HepG2 (cell line): ENCODE measurements around the gene TRPM5. TPM values are rescaled to one million over a fixed set of nuclear protein-coding genes. Genes with fewer than 3 reads are reported as not detected.

Source experiments
- ATAC-seq: fragments of 200-7000 bp; cut with Tn5 transposase; 3 replicates; pipeline ENCODE4 v1.9.1; 2020; ENCODE audit warnings: mild to moderate bottlenecking, moderate library complexity
- BruUV-seq: library from RNA; stranded (reverse); fragments of 400-500 nt; replicated peaks from 2 replicates; lab custom pipeline; 2021; lab: Mats Ljungman, UMichigan
- CTCF ChIA-PET: fragments of 300-600 bp; formaldehyde crosslinking; extraction: SDS; loops from one replicate; lab custom pipeline; 2021; ENCODE audit warnings: low total read pairs, inconsistent platforms, low intra/inter-chr PET ratio; lab: Yijun Ruan, JAX
- POLR2A ChIA-PET: fragments of 350-600 bp; sonication (Branson Sonifier 250); formaldehyde crosslinking; loops from one replicate; lab custom pipeline; 2020; ENCODE audit warnings: antibody characterized with exemption, inconsistent platforms; lab: Yijun Ruan, JAX
- DNase-seq: peaks from one replicate; pipeline ENCODE4 v3.0.0-alpha.2; 2015; ENCODE audit warnings: low spot score
- FAIRE-seq: peaks from 3 replicates; lab custom pipeline; 2011; peaks lifted over from hg19 to GRCh38; lab: Jason Lieb, UNC
- H2AFZ ChIP-seq: one replicate; pipeline ENCODE4 v1.6.1; 2011; ENCODE audit warnings: low read length, inconsistent platforms
- H3K27ac ChIP-seq: fragments of 300-600 bp; 3 replicates; pipeline ENCODE4 v1.8.0; 2011; ENCODE audit warnings: mixed run types, mild to moderate bottlenecking, mixed read lengths, low read length, inconsistent platforms; ENCODE audit not compliant: insufficient read depth; ENCODE audit errors: extremely low read length
- H3K27me3 ChIP-seq, 2 experiments: fragments of 200-600 bp in 1 of 2; 2 replicates in 1 of 2; 3 replicates in 1 of 2; pipeline versions ENCODE4 v1.6.0 to v1.8.0; 2011; ENCODE audit warnings: low read length in 2 of 2, mild to moderate bottlenecking in 2 of 2, moderate library complexity in 2 of 2, inconsistent platforms in 1 of 2; ENCODE audit not compliant: insufficient read depth in 2 of 2, control insufficient read depth in 1 of 2
- H3K36me3 ChIP-seq, 2 experiments: fragments of 200-600 bp in 1 of 2; replicated peaks in 1 of 2; 2 replicates in 1 of 2; 3 replicates in 1 of 2; pipeline versions ENCODE4 v1.5.1 to v1.8.0; 2011; ENCODE audit warnings: low read length in 2 of 2, inconsistent platforms in 1 of 2; ENCODE audit not compliant: insufficient read depth in 2 of 2, control insufficient read depth in 1 of 2
- H3K4me1 ChIP-seq: 2 replicates; pipeline ENCODE4 v1.5.1; 2012; ENCODE audit warnings: low read length, inconsistent platforms; ENCODE audit not compliant: insufficient read depth
- H3K4me2 ChIP-seq: 2 replicates; pipeline ENCODE4 v1.6.0; 2011; ENCODE audit warnings: low read depth, low read length, inconsistent platforms
- H3K4me3 ChIP-seq, 3 experiments: fragments of 200-600 bp in 1 of 3; sonication (generic), shearing (Covaris generic) in 1 of 3; replicated peaks in 1 of 3; 2 replicates each; pipeline ENCODE4 v1.5.1; 2011 to 2016; ENCODE audit warnings: low read length in 3 of 3, inconsistent platforms in 2 of 3, low read depth in 2 of 3, mild to moderate bottlenecking in 2 of 3, control low read depth in 1 of 3, mixed read lengths in 1 of 3; ENCODE audit not compliant: insufficient read depth in 1 of 3
- H3K79me2 ChIP-seq: one replicate; pipeline ENCODE4 v1.6.1; 2011; ENCODE audit warnings: low read length, inconsistent platforms; ENCODE audit not compliant: insufficient read depth
- H3K9ac ChIP-seq: 2 replicates; pipeline ENCODE4 v1.6.0; 2011; ENCODE audit warnings: mild to moderate bottlenecking, low read depth, low read length, inconsistent platforms; ENCODE audit not compliant: insufficient read depth
- H3K9me3 ChIP-seq: 2 replicates; pipeline ENCODE4 v1.5.1; 2012; ENCODE audit warnings: mild to moderate bottlenecking, low read length
- H4K20me1 ChIP-seq: 2 replicates; pipeline ENCODE4 v1.6.0; 2011; ENCODE audit warnings: inconsistent platforms, mild to moderate bottlenecking, low read length, moderate library complexity; ENCODE audit not compliant: insufficient read depth
- BRD4 ChIP-seq: sonication (generic); formaldehyde crosslinking; IDR thresholded peaks from 2 replicates; pipeline ENCODE4 v1.4.0; 2020; ENCODE audit warnings: missing genetic modification reagents
- CBX5 ChIP-seq: sonication (generic); formaldehyde crosslinking; IDR thresholded peaks from 2 replicates; pipeline ENCODE4 v1.4.0; 2020; ENCODE audit warnings: missing genetic modification reagents, borderline replicate concordance
- DZIP1 ChIP-seq: sonication (generic); formaldehyde crosslinking; IDR thresholded peaks from 2 replicates; pipeline ENCODE4 v1.5.0; 2020; ENCODE audit warnings: mild to moderate bottlenecking, missing genetic modification reagents
- ELK4 ChIP-seq: sonication (generic); formaldehyde crosslinking; IDR thresholded peaks from 2 replicates; pipeline ENCODE4 v1.9.0; 2021; ENCODE audit warnings: missing genetic modification reagents, borderline replicate concordance
- PCBP1 ChIP-seq: fragments of 200-400 bp; formaldehyde crosslinking; IDR thresholded peaks from 2 replicates; pipeline ENCODE4 v1.6.1; 2017; ENCODE audit warnings: mild to moderate bottlenecking, low read depth, low read length, borderline replicate concordance
- WGBS: methylation state at CpG from one replicate; pipeline ENCODE4 v1.1.6; 2017; ENCODE audit warnings: low lambda C conversion rate; 5-methylcytosine and 5-hydroxymethylcytosine counted together
- in situ Hi-C: cut with HindIII; loops from 2 replicates; pipeline ENCODE4 v1.10.0; 2017; ENCODE audit warnings: low pct_unique_long_range_greater_than_20kb; ENCODE audit not compliant: extremely low pct_ligation_motif_present
- intact Hi-C: fragments of 100-400 bp; cut with micrococcal nuclease; formaldehyde crosslinking; loops from one replicate; pipeline ENCODE4 v1.10.0; 2022; ENCODE audit not compliant: unreplicated experiment
- polyA plus RNA-seq, 8 experiments: library from polyadenylated mRNA; depleted of rRNA in 3 of 8; stranded (reverse) in 7 of 8; unstranded in 1 of 8; fragments of >200 nt; fragmentation: Illumina TruSeq in 4 of 8; extraction: Trizol in 4 of 8; gene quantifications; 2 replicates each; pipeline versions ENCODE4 v1.2.1 to v1.2.3, GENCODE V29; 2011 to 2016; ENCODE audit warnings: low read depth in 4 of 8, missing spikeins in 1 of 8, mixed read lengths in 1 of 8; ENCODE audit not compliant: insufficient read depth in 1 of 8
- total RNA-seq, 5 experiments: library from RNA; depleted of rRNA; stranded (reverse); fragments of >200 nt; fragmentation: Illumina TruSeq; extraction: Trizol; gene quantifications; 2 replicates each; pipeline ENCODE4 v1.2.3, GENCODE V29; 2016; ENCODE audit warnings: low read depth in 1 of 5

The TRPM5 gene
- total and polyA plus RNA-seq, 2 of the 13 experiments (the other 11 are each of a cell fraction or from before 2014, with no cell fraction given), result 0.12 TPM; not detected in 1

- TF ChIP-seq DZIP1 (CRISPR knock-in tag), result no peak
- TF ChIP-seq BRD4 (CRISPR knock-in tag), result no peak
- no peak for TF ChIP-seq ELK4 (CRISPR knock-in tag)
Measured at GRCh38 chr11:2464451-2465165, 20.3 kb upstream of the TRPM5 start (continued).

DNA sequence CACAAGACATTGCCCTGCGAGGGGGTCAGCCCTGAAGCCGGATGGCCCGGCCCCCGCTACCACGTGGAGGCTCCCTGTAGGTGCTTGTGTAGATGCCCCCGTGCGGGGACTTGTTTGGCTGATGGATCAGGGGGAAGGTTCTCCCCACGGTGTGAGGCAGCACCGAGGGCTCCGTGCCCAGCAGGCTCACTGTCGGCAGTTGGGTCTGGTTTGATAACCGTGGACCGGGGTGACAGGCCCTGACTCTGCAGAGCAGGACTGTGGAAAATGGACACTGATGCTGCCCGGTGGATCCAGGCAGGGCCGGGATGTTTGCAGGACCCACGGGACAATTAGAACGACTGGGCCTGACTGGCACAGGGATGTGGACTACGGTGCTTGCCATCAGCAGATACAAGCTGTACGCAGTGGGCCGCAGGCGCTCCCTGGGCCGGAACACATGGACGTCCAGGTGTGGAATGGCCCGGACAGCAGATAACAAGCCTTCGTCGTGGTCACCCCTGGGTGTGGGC is 19.5 kb upstream of the TRPM5 start:
- no peak for DNase-seq
- H3K9ac ChIP-seq, result no peak overlapping the region
- 0 out of 2 replicates have a peak, but pooled peaks have one; percentile 64 for TF ChIP-seq PCBP1
- TF ChIP-seq CBX5 (CRISPR knock-in tag), result no peak
- TF ChIP-seq, all 625 proteins: peak for 1
- intact Hi-C loops, result no loop called here
- ATAC-seq, result no peak
- POLR2A ChIA-PET, result no interaction called here
- Histone ChIP-seq H3K4me1 (peaks cover 21% of the 10 kb centered on the region), H3K27ac (no peak overlapping the region), H3K79me2 (no peaks in the 10 kb centered on the region), H3K4me3 (no peak overlapping the region), H3K27me3 (peaks cover 18 to 87% of the 10 kb centered on the region in 2 experiments), H3K9me3 (no peaks in the 10 kb centered on the region), H2AFZ (no peak overlapping the region), H3K4me2 (0 out of 2 replicates have a peak overlapping the region, but pooled peaks have one; percentile 42), H3K36me3 (no peaks in the 10 kb centered on the region), H4K20me1 (no peaks in the 10 kb centered on the region)
- CTCF ChIA-PET, result no interaction called here
- in situ Hi-C loops, result no loop called here
- no TSS peak for BruUV-seq
- FAIRE-seq, result no peak
- 49% methylated on average over 20 of the region's 26 CpGs for WGBS
